Stomach (tissue), 9 donors: ENCODE results near the gene GRIK1. TPM values are rescaled to one million over a fixed set of nuclear protein-coding genes. Genes with fewer than 3 reads are reported as not detected.

Experiments used
- DNase-seq, 2 donors: peaks; one replicate each; pipeline versions ENCODE4 v3.0.0 to v3.0.0-alpha.2; 2013 to 2019
- H3K27ac ChIP-seq, 5 donors: fragments of 200-600 bp in 4 of 5; sonication (generic) in 4 of 5; one replicate each; pipeline ENCODE4 v1.5.1; 2013 to 2019; ENCODE audit warnings: mild to moderate bottlenecking in 1 of 5, moderate library complexity in 1 of 5
- H3K27me3 ChIP-seq, 3 donors: fragments of 200-600 bp; sonication (generic); one replicate each; pipeline ENCODE4 v1.5.1; 2017 to 2019; ENCODE audit warnings: mixed run types in 1 of 3
- H3K36me3 ChIP-seq, 4 donors: fragments of 200-600 bp; sonication (generic); 1 replicate in 3 of 4; 2 replicates in 1 of 4; pipeline ENCODE4 v1.5.1; 2016 to 2019
- H3K4me1 ChIP-seq, 4 donors: fragments of 200-600 bp; sonication (generic); one replicate each; pipeline ENCODE4 v1.5.1; 2016 to 2019
- H3K4me3 ChIP-seq, 4 donors: fragments of 200-600 bp; sonication (generic) in 3 of 4; one replicate each; pipeline ENCODE4 v1.5.1; 2016 to 2019; ENCODE audit warnings: mild to moderate bottlenecking in 1 of 4
- H3K9me3 ChIP-seq, 4 donors: fragments of 200-600 bp; sonication (generic); one replicate each; pipeline ENCODE4 v1.5.1; 2016 to 2019
- CTCF ChIP-seq, 7 experiments: fragments of 450-650 bp in 4 of 7; fragments of 200-600 bp in 3 of 7; sonication (generic) in 3 of 7; IDR thresholded peaks; one replicate each; pipeline ENCODE4 v1.5.1; 2016 to 2019; ENCODE audit warnings: antibody characterized with exemption in 7 of 7, control low read depth in 2 of 7, mild to moderate bottlenecking in 1 of 7
- EP300 ChIP-seq: sonication (generic); formaldehyde crosslinking; IDR thresholded peaks from one replicate; pipeline ENCODE4 v1.6.1; 2017; ENCODE audit warnings: antibody characterized with exemption
- POLR2A ChIP-seq, 4 donors: fragments of 450-650 bp; IDR thresholded peaks; one replicate each; pipeline ENCODE4 v1.6.1; 2016; ENCODE audit warnings: antibody characterized with exemption in 4 of 4, control low read depth in 2 of 4, mild to moderate bottlenecking in 1 of 4, moderate library complexity in 1 of 4
- POLR2AphosphoS5 ChIP-seq, 3 donors: sonication (generic); formaldehyde crosslinking; IDR thresholded peaks; one replicate each; pipeline ENCODE4 v1.6.1; 2016; ENCODE audit warnings: antibody characterized with exemption in 3 of 3
- WGBS, 5 donors: extraction: QIAGEN DNeasy Blood & Tissue Kit in 3 of 5; methylation state at CpG; one replicate each; pipeline versions ENCODE4 v1.1.5 to v1.1.7; 2013 to 2018; 5-methylcytosine and 5-hydroxymethylcytosine counted together
- intact Hi-C: fragments of 100-400 bp; cut with DNase I; formaldehyde crosslinking; loops from one replicate; pipeline ENCODE4 v1.15.1; 2023; ENCODE audit warnings: low total_unique reads
- polyA plus RNA-seq, 3 donors: library from polyadenylated mRNA; stranded (reverse); fragments of 200-250 nt; gene quantifications; one replicate each; pipeline ENCODE4 v1.2.3, GENCODE V29; 2013
- total RNA-seq, 5 donors: library from RNA; depleted of rRNA; stranded (reverse); fragments of >200 nt; gene quantifications; one replicate each; pipeline versions ENCODE4 v1.1.0 to v1.2.3, GENCODE V29; 2014 to 2016
- donor health status: healthy with polysubstance abuse.
- donor health status: Bipolar disorder and iron deficiency.
- donor health status: healthy.

GRIK1 gene
- total and polyA plus RNA-seq, 8 donors = 0.06 to 1.5 (median 0.66) TPM; not detected in 4

DNA sequence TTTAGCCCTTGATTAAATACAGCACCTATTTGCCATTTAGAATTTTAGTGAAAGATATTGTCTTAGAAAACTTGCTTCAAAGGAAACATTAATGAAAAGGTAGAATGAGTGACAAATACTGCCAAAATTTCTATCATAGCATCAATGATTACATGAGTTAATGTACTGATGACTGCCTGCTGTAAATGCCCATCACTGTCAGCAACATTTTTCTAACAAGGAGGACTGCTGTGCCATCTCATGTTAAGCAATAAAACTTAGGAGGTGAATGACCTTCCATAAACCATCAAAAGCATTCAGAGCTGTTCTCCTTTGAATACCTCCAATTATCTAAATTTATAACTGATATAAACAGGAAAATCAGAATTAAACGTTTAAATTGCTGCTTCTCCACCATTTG lies 54.3 kb downstream of the GRIK1 start:
- TF ChIP-seq POLR2A (IDR thresholded peaks at IDR 0.05) (no peak), POLR2AphosphoS5 (IDR thresholded peaks at IDR 0.05) (no peak), CTCF (IDR thresholded peaks at IDR 0.05) (no peak), EP300 (no peak)
- no peak overlapping the region for H3K27ac ChIP-seq
- no peaks in the 10 kb centered on the region for H3K9me3 ChIP-seq
- no peak overlapping the region for H3K4me3 ChIP-seq
- 19 to 41% (median 36%) methylated on average over 1 of the region's 1 CpG for WGBS, 5 donors
- no peaks in the 10 kb centered on the region for H3K36me3 ChIP-seq
- no peak for DNase-seq
- intact Hi-C loops = no loop called here
- no peaks in the 10 kb centered on the region for H3K4me1 ChIP-seq
- no peaks in the 10 kb centered on the region for H3K27me3 ChIP-seq

- TF ChIP-seq POLR2A (IDR thresholded peaks at IDR 0.05) (no peak), CTCF (IDR thresholded peaks at IDR 0.05) (no peak), POLR2AphosphoS5 (IDR thresholded peaks at IDR 0.05) (no peak), EP300 (no peak)
- 19 to 61% (median 43%) methylated on average over 1 of the region's 1 CpG for WGBS, 5 donors
- DNase-seq = no peak
- Histone ChIP-seq H3K27ac (no peak overlapping the region), H3K4me3 (no peak overlapping the region), H3K4me1 (no peaks in the 10 kb centered on the region), H3K9me3 (no peaks in the 10 kb centered on the region), H3K36me3 (no peaks in the 10 kb centered on the region), H3K27me3 (no peaks in the 10 kb centered on the region)
- intact Hi-C loops = no loop called here
Observed at GRCh38 chr21:29875873-29876272, 63.9 kb downstream of the GRIK1 start.

DNA sequence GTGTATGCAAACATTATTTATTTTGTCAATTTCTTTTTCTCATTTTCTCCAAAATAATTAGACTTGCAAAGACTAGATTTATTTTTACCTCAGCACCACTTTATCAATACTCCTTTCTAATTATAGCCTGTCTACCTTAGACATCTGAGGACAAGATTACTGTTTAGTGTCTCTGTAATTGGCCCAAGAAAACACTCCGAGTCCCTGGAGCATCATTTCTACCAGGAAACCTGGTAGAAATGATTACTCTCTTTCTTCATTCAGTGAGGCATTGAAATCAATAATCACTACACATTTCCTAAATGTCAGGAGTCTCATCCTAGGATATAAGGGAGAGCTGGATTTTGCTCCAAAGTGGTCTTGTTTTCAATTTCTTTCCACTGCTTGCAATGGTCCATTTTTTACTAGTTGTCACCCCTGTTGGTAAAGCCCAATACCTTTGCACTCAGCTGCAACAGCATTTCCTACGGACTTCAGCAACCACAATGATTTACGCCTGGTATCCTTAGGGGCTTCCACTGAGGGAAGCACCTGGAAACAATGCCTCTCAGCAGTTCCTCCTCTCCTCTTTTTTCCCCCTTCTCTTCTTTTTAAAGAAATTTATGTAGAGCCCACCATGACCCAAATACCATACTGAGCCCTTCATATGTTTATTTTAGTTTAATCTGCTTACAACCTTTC lies 64.6 kb downstream of the GRIK1 start:
- intact Hi-C loops = no loop called here
- WGBS, 5 donors = 66 to 78% (median 74%) methylated on average over 3 of the region's 3 CpGs
- DNase-seq = no peak
- no peaks in the 10 kb centered on the region for H3K27me3 ChIP-seq
- H3K9me3 ChIP-seq = no peaks in the 10 kb centered on the region
- TF ChIP-seq EP300 = no peak
- no peak for TF ChIP-seq POLR2A (IDR thresholded peaks at IDR 0.05)
- TF ChIP-seq POLR2AphosphoS5 (IDR thresholded peaks at IDR 0.05) = no peak
- TF ChIP-seq CTCF (IDR thresholded peaks at IDR 0.05) = no peak
- no peaks in the 10 kb centered on the region for H3K4me1 ChIP-seq
- H3K36me3 ChIP-seq = no peaks in the 10 kb centered on the region
- no peak overlapping the region for H3K4me3 ChIP-seq
- H3K27ac ChIP-seq = no peak overlapping the region

DNA sequence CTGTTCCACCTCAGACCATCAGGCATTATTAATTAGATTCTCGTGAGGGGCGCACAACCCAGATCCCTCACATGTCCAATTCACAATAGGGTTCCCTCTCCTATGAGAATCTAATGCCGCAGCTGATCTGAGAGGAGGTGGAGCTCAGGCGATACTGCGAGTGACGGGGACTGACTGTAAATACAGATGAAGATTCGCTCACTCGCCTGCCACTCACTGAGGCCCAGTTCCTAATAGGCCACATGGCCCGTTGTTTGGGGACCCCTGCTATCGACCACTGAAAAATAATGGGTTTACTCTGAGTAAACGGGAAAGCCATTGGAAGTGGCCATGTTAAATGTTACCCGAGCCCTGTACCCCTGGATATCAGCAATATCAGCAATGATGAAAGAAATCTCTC lies 65.9 kb downstream of the GRIK1 start:
- DNase-seq = no peak
- intact Hi-C loops = no loop called here
- Histone ChIP-seq H3K27me3 (no peaks in the 10 kb centered on the region), H3K36me3 (no peaks in the 10 kb centered on the region), H3K9me3 (no peaks in the 10 kb centered on the region), H3K27ac (no peak overlapping the region), H3K4me3 (no peak overlapping the region), H3K4me1 (no peaks in the 10 kb centered on the region)
- no peak for TF ChIP-seq POLR2AphosphoS5 (IDR thresholded peaks at IDR 0.05)
- no peak for TF ChIP-seq CTCF (IDR thresholded peaks at IDR 0.05)
- TF ChIP-seq POLR2A (IDR thresholded peaks at IDR 0.05) = no peak
- no peak for TF ChIP-seq EP300
- WGBS, 5 donors = 89 to 94% (median 93%) methylated on average over 12 of the region's 12 CpGs
